ENCODE results near the gene PLA2G10. TPM values are rescaled to one million over a fixed set of nuclear protein-coding genes. Genes with fewer than 3 reads are reported as not detected.
A peak's percentile ranks its signal among the peaks of the same experiment; 100 is the strongest.

Gene PLA2G10
- total and polyA plus RNA-seq, 8 donors = 1.4 to 14.2 (median 3.6) TPM; not detected in 2

DNA sequence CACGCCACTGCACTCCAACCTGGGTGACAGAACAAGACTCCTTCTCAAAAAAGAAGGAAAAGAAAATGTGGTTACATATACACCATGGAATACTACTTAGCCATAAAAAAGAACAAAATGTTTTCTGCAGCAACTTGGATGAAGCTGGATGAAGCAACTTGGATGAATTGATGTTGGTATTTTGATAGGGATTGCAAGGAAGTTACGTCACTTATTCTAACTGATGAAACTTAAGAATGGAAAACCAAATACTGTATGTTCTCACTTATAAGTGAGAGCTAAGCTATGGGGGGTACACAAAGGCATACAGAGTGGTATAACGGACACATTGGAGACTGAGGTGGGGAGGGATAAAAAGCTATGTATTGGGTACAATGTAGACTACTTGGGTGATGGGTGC, 17.5 kb downstream of the PLA2G10 start:
- H3K36me3 ChIP-seq = no peaks in the 10 kb centered on the region
- WGBS, 5 donors = 88 to 95% (median 91%) methylated on average over 3 of the region's 3 CpGs
- TF ChIP-seq POLR2A (IDR thresholded peaks at IDR 0.05) (no peak), POLR2AphosphoS5 (IDR thresholded peaks at IDR 0.05) (no peak), EP300 (IDR thresholded peaks at IDR 0.05) (no peak)
- TF ChIP-seq, protein P1, sequence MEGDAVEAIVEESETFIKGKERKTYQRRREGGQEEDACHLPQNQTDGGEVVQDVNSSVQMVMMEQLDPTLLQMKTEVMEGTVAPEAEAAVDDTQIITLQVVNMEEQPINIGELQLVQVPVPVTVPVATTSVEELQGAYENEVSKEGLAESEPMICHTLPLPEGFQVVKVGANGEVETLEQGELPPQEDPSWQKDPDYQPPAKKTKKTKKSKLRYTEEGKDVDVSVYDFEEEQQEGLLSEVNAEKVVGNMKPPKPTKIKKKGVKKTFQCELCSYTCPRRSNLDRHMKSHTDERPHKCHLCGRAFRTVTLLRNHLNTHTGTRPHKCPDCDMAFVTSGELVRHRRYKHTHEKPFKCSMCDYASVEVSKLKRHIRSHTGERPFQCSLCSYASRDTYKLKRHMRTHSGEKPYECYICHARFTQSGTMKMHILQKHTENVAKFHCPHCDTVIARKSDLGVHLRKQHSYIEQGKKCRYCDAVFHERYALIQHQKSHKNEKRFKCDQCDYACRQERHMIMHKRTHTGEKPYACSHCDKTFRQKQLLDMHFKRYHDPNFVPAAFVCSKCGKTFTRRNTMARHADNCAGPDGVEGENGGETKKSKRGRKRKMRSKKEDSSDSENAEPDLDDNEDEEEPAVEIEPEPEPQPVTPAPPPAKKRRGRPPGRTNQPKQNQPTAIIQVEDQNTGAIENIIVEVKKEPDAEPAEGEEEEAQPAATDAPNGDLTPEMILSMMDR (IDR thresholded peaks at IDR 0.05) = no peak
- H3K9me3 ChIP-seq = no peaks in the 10 kb centered on the region
- no peak overlapping the region for H3K27ac ChIP-seq
- intact Hi-C loops (cut with DNase I; ENCODE audit: low total_unique reads) = no loop called here
- peaks cover 0 to 16% (median 15%) of the 10 kb centered on the region in 4 donors for H3K4me1 ChIP-seq
- H3K4me3 ChIP-seq = no peak overlapping the region
- DNase-seq = no peak
- peaks cover 0 to 5% (median 0%) of the 10 kb centered on the region in 3 donors for H3K27me3 ChIP-seq

DNA sequence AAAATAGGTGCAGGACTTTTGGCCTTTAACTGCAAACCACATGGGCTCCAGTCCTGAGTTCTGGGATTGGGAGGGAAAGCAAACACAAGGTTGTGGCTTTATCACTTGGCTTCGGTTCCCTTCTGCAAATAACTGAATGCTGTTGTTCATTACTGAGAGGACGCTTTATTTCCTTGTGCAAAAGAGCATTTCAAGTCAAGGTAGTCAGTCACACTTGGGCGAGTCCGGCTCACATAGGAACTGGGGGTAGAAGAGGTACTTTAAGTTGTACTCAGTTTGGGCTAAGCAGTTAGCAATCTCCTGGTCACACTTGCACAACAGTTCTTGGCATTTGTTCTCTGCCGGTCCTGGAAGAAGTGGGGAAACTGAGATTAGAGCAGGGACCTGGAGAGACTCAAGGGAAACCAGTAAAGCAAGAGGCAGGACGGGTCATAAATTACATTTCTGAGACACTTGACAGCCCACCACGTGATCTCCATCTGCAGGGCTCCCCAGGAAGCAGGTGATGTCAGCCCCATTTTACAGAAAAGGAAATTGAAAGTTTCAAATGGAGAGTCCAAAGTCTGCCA, 21.6 kb downstream of the PLA2G10 start:
- no peak overlapping the region for H3K4me3 ChIP-seq
- peaks cover 0 to 35% (median 25%) of the 10 kb centered on the region in 4 donors for H3K4me1 ChIP-seq
- H3K9me3 ChIP-seq = no peaks in the 10 kb centered on the region
- H3K36me3 ChIP-seq = peaks cover 6 to 22% (median 18%) of the 10 kb centered on the region in 4 donors
- DNase-seq = peak; percentile 26 to 53
- 23 to 54% (median 26%) methylated on average over 7 of the region's 7 CpGs for WGBS, 5 donors
- peak overlapping the region; percentile 67 to 86 (median 76) for H3K27ac ChIP-seq
- intact Hi-C loops (cut with DNase I; ENCODE audit: low total_unique reads) = no loop called here
- TF ChIP-seq POLR2AphosphoS5 (IDR thresholded peaks at IDR 0.05) = peak in 2 of 3 donors; percentile 67 to 83
- TF ChIP-seq, protein P1 (IDR thresholded peaks at IDR 0.05) = no peak
- H3K27me3 ChIP-seq = no peaks in the 10 kb centered on the region

- WGBS, 5 donors = 29 to 65% (median 49%) methylated on average over 4 of the region's 4 CpGs
- TF ChIP-seq POLR2A (IDR thresholded peaks at IDR 0.05) = no peak
- no peak for TF ChIP-seq EP300 (IDR thresholded peaks at IDR 0.05)
- TF ChIP-seq, protein P1 (IDR thresholded peaks at IDR 0.05) = peak in 3 of 7 experiments; percentile 10 to 35 (median 18)
- TF ChIP-seq POLR2AphosphoS5 (IDR thresholded peaks at IDR 0.05) = peak in 2 of 3 donors; percentile 48 to 93
- H3K4me1 ChIP-seq = peaks cover 0 to 35% (median 25%) of the 10 kb centered on the region in 4 donors
- peak; percentile 60 to 91 for DNase-seq
- peaks cover 33 to 49% (median 45%) of the 10 kb centered on the region in 4 donors for H3K36me3 ChIP-seq
- intact Hi-C loops (cut with DNase I; ENCODE audit: low total_unique reads) = no loop called here
- H3K27ac ChIP-seq = peak overlapping the region; percentile 1 to 82 (median 65)
- H3K9me3 ChIP-seq = no peaks in the 10 kb centered on the region
- no peak overlapping the region for H3K4me3 ChIP-seq
- H3K27me3 ChIP-seq = no peaks in the 10 kb centered on the region
These were observed 24.3 kb downstream of the PLA2G10 start for GRCh38 chr16:14669776-14670175.

GRCh38 chr16:14668556-14669223, 25.4 kb downstream of the PLA2G10 start:
- Histone ChIP-seq H3K4me1 (peaks cover 0 to 35% (median 25%) of the 10 kb centered on the region in 4 donors), H3K9me3 (no peaks in the 10 kb centered on the region), H3K36me3 (peaks cover 44 to 60% (median 56%) of the 10 kb centered on the region in 4 donors), H3K27ac (peak overlapping the region in 3 of 5 donors; percentile 29 to 82 (median 68)), H3K27me3 (no peaks in the 10 kb centered on the region), H3K4me3 (no peak overlapping the region)
- TF ChIP-seq POLR2A (IDR thresholded peaks at IDR 0.05) (no peak), POLR2AphosphoS5 (IDR thresholded peaks at IDR 0.05) (no peak), EP300 (IDR thresholded peaks at IDR 0.05) (no peak)
- TF ChIP-seq, protein P1 (IDR thresholded peaks at IDR 0.05) = no peak
- 73 to 84% (median 80%) methylated on average over 7 of the region's 7 CpGs for WGBS, 5 donors
- DNase-seq = no peak
- intact Hi-C loops (cut with DNase I; ENCODE audit: low total_unique reads) = no loop called here
